KOPT-K1 (cell line): Measurements from ENCODE around the gene ADGRF1.
"Not testable (repeated sequence)": the region's sequence is repeated elsewhere in the genome, so short reads cannot be mapped to it uniquely, and the experiment has no call there.

Experiments used
- H3K27ac ChIP-seq: fragments of 200-600 bp; sonication (generic); 2 replicates; pipeline ENCODE4 v1.5.1; 2016; ENCODE audit warnings: antibody characterized with exemption, mild to moderate bottlenecking, low read depth, low read length; ENCODE audit not compliant: poor library complexity, severe bottlenecking
- H3K36me3 ChIP-seq: fragments of 200-600 bp; sonication (generic); 2 replicates; pipeline ENCODE4 v1.5.1; 2017; ENCODE audit warnings: antibody characterized with exemption, mild to moderate bottlenecking, low read length, moderate library complexity; ENCODE audit not compliant: insufficient read depth
- H3K9me3 ChIP-seq: fragments of 200-600 bp; sonication (generic); 2 replicates; pipeline ENCODE4 v1.5.1; 2017; ENCODE audit warnings: antibody characterized with exemption, low read length, mild to moderate bottlenecking; ENCODE audit not compliant: insufficient read depth, poor library complexity, severe bottlenecking

Gene ADGRF1

DNA sequence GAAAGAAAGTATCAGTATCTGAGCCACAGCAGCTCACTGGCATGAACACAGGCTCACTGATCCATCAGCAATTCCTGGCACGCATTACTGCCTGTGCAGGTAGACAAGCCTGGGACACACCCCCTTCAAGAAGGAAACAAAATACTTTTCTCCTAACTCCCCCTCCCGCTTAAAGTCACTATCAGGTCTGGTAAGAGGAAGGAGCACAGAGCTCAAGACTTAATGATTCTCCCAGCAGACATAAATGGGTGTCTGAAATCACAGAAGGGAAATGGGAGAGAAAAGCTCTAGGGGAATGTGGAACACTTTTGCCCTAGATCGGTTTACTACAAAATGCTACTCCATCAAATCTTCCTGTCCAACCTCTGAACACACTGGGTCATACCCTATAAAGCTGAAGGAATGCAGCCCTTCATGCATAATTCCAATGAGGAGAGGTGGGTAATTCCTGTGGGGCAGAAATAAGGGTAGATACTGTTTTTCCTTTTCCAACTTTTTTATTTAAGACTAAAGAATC lies at the start of gene ADGRF1:
ADGRF1 (minus strand) TSS at position 58 of the 517 bp plus-strand sequence. CDS start 13,271 bp downstream, outside the sequence.
- no peak within 1 kb of the TSS for H3K27ac ChIP-seq
- H3K9me3 ChIP-seq = no peaks in the 10 kb centered on the region
- no peaks in the 10 kb centered on the region for H3K36me3 ChIP-seq

DNA sequence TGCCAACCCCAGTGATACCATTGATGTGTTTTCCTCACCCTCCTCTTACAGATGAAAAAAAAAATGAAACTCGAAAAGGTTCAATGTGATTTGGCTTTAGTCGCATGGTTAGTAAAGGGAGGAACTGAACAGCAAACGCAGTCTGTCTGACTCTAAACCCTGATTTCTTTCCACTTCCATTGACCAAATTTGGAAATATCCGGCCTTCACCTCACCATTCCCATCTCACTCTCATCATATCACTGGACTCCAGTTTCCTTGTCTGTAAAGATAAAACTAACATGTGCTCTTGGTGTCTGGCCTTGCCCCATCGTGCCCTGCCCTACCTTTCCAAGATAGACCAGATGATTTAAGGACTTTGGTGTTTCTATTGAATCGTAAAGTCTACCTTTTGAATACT lies 48.7 kb upstream of the ADGRF1 start:
- no peaks in the 10 kb centered on the region for H3K36me3 ChIP-seq
- no peak overlapping the region for H3K27ac ChIP-seq
- no peaks in the 10 kb centered on the region for H3K9me3 ChIP-seq

DNA sequence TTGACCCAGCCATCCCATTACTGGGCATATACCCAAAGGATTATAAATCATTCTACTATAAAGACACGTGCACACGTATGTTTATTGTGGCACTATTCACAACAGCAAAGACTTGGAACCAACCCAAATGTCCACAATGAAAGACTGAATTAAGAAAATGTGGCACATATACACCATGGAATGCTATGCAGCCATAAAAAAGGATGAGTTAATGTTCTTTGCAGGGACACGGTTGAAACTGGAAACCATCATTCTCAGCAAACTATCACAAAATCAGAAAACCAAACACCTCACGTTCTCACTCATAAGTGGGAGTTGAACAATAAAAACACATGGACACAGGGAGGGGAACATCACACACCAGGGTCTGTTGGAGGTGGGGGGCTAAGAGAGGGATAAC lies 47.3 kb upstream of the ADGRF1 start:
- not testable (repeated sequence) for H3K36me3 ChIP-seq, H3K9me3 ChIP-seq, H3K27ac ChIP-seq

DNA sequence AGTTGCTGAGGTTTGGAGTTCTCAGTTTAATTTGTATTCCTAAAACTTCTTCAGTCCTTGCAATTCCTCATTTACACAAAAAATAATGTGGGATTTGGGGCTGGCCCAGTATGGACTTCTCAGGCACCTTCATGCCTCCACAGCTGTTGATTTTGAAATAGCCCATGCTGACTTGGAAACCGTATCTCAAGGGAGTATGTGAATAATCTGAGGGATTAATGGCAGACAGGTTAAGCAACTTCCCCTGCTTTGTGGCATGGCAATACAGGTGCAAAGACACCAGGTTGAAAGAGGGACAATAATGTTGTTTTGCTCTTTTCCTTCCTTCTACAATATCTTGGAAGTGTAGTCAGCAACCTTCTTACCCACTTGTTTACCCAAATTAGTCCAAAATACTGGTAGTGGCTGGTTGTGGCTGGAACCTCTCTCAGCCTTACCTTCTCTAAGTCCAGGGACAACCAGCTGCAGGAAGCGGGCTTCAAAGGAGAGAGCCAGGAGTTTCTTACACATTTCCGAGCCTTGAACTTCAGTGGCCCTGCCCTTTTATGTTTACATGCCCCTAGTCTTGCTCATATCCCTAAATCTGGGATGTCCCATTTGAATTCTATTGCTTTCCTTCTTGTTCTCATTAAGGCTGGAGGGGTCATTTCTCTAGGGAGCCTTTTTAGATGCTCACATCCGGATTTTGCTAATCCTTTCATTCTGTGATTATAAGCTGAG lies 44.1 kb upstream of the ADGRF1 start:
- no peak overlapping the region for H3K27ac ChIP-seq
- H3K36me3 ChIP-seq = no peaks in the 10 kb centered on the region
- H3K9me3 ChIP-seq = no peaks in the 10 kb centered on the region

DNA sequence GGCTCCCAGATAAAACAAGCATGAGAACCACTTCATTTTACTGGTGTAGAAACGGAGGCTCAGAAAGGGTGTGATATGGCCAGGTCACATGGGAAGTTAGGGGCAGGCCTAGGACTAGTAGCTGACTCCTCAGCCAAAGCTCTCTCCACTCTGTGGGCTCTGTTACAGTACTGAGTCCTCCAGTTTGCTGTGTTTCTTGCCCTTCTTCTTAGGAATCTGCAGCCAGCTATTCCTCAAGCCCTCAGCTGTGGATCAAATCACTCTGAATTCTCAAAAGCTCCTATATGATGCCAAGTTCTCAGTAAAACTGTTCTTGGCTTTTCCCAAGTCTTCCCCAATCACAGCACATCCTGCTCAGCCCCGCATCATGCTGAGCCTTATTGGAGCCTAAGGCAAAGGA lies 42.5 kb upstream of the ADGRF1 start:
- Histone ChIP-seq H3K9me3 (no peaks in the 10 kb centered on the region), H3K27ac (no peak overlapping the region), H3K36me3 (no peaks in the 10 kb centered on the region)

DNA sequence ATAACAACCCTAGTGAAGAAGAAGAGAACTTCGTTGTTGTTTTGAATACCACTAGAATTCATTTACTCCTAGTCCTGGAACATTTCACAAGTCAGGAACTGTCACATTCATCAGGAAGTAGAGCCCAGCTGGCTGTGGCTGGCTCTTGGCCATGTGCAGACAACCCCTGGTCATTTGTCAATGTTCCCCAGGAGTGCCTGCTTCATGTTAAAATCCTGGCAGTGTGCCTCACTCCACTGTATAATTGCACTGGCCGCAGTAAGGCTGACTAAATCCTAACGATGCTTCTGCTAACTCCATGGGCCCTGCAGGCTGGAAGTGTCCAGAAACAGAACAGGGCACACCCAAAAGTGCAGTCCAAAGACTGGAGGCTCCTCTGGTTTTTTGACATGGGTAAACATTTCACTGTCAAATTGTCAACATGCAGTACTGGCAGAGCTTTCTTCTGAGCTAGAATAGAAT lies 41.5 kb upstream of the ADGRF1 start:
- Histone ChIP-seq H3K36me3 (no peaks in the 10 kb centered on the region), H3K27ac (no peak overlapping the region), H3K9me3 (no peaks in the 10 kb centered on the region)

DNA sequence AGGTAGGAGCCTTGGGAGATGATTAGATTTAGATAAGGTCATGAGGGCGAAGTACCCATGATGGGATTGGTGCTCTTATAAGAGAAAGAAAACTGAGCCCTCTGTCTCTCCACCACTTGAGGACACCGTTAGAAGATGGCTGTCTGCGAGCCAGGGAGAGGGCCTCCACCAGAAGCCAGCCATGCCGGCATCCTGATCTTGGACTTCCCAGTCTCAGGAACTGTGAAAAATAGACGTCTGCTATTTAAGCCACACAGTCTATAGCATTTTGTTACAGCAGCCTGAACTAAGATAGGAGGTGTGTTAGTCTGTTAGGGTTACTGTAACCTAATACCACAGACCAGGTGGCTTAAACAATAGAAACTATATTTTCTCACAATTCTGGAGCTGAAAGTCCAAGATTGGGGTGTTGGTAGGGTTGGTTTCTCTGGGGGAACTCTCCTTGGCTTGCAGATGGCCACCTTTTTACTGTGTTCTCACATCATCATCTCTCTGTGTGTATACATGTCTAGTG lies 38.0 kb upstream of the ADGRF1 start:
- Histone ChIP-seq H3K9me3 (no peaks in the 10 kb centered on the region), H3K27ac (no peak overlapping the region), H3K36me3 (no peaks in the 10 kb centered on the region)

DNA sequence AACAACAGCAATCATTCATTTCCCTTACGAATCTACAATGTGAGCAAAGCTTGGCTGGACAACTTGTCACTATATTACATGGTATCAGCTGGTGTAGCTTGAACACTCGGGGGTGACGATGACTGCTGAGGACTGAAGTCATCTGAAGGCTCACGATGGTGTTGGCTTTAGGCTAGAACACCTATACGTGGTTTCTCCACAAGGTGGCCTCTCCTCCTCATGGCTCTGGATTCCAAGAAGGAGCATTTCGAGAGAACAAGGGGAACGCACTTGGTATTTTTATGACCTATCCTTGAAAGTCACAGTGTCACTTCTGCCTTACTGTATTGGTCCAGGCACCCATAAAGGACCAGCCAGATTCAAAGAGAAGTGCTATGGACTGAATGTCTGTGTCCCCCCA lies 37.5 kb upstream of the ADGRF1 start:
- H3K36me3 ChIP-seq = no peaks in the 10 kb centered on the region
- H3K27ac ChIP-seq = no peak overlapping the region
- no peaks in the 10 kb centered on the region for H3K9me3 ChIP-seq

DNA sequence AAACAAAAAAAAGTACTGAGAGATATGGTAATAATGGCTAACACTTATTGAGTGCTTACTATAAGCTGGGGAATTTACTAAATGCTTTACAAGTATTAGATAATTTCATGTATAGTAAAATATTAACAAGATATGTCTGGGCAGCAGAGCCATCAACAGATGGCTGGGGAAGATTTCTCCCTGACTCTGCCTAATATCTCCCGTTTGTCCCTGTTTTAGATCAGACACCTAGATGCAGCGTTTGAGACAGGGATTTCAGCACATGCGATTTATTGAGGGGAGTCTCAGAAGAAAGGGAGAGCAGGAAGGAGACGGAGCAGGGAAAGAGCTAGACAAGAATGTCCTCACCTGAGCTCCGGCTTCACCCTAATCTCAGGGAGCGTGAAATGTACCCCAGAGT lies 36.9 kb upstream of the ADGRF1 start:
- H3K9me3 ChIP-seq = no peaks in the 10 kb centered on the region
- no peak overlapping the region for H3K27ac ChIP-seq
- H3K36me3 ChIP-seq = no peaks in the 10 kb centered on the region

DNA sequence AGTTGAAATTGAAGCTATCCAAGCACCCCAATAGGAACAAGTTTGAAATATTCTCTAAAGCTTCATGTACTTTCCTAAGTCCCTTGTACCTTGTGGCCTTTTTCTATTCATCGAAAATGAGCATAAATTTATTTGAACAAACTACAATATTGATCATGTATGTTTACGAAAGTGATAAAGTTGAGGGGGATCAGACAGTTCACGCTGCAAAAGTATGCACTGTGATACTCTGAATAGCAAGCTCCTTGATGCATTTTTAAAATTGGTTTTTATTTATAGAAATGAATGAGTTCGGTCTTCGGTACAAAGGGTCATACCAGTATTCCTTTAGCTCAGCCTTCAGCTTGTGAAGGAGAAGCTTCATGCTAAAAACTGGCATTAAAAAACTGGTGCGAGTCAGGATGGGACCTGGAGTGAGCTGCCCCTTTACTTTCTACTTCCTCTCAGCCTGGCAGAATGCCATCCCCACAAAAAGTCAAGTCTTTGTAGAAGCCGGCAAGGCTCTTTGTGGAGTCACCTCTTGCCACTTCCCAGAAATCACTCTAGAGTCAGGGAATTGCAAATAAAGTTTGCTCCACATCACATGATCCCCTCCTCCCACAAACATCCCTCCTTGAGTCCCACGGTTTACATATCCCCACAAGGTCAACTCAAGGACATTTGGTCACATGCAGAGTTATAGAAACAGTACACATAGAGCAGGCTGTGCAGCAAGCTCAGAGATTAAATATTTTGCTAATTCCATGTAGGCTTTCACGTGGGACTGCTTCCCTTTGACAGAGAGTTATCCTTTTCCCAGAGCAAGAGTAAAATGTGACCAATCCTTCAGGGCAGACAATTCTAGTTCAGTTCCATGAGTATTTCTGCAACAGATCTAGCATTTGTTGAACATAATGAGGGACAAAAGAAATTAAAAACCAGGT lies 34.6 kb upstream of the ADGRF1 start:
- no peaks in the 10 kb centered on the region for H3K9me3 ChIP-seq
- H3K27ac ChIP-seq = no peak overlapping the region
- no peaks in the 10 kb centered on the region for H3K36me3 ChIP-seq

DNA sequence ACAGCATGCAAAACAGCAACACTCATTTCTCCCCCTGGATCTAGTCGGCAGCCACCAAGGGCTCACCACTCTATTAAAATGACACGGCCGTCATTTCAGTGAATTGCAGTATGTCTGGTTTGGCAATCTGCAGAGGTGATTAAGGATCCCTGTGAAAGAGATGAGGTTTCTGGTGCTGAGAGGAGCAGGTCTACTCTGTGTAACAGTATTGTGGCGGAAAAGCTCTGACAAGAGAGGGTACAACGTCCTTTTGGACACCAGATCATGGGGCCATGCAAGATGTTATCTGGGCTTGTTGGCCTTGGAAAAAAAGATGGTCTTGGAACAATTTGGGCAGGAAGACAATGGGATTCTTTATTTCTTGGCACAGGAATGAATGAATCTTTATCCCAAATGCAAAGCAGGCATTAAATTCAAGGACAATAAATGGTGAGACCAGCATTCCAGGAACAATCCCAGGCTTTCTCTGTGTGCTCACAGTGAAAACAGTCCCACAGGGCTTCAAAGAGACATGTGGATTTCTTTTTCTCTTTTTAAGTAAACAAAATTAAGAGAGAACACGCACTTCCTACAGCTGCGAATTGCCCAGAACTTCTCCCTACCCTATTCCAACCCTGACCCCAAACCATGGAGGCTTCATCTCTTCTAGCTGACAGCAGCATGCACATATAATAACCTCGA lies 33.7 kb upstream of the ADGRF1 start:
- Histone ChIP-seq H3K27ac (no peak overlapping the region), H3K36me3 (no peaks in the 10 kb centered on the region), H3K9me3 (no peaks in the 10 kb centered on the region)

DNA sequence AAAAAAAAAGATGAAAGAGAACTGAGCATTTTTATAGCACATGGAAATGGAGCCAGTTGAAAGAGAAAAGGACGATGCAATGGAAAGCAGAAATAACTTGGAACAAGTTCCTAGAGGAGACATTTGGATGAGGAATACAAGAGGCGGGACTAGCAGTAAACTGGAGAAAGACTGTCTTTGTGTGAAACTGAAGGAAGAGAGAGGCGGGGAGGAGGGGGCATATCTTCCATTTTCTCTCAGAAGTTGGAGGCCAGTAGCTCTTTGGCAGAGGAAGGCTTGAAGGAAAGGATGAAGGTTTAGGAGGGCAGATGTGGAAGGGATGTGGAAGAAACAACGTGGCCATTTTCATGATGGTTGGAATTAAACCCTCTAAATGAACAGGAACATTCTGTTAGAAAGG lies 33.0 kb upstream of the ADGRF1 start:
- no peaks in the 10 kb centered on the region for H3K36me3 ChIP-seq
- no peaks in the 10 kb centered on the region for H3K9me3 ChIP-seq
- no peak overlapping the region for H3K27ac ChIP-seq

DNA sequence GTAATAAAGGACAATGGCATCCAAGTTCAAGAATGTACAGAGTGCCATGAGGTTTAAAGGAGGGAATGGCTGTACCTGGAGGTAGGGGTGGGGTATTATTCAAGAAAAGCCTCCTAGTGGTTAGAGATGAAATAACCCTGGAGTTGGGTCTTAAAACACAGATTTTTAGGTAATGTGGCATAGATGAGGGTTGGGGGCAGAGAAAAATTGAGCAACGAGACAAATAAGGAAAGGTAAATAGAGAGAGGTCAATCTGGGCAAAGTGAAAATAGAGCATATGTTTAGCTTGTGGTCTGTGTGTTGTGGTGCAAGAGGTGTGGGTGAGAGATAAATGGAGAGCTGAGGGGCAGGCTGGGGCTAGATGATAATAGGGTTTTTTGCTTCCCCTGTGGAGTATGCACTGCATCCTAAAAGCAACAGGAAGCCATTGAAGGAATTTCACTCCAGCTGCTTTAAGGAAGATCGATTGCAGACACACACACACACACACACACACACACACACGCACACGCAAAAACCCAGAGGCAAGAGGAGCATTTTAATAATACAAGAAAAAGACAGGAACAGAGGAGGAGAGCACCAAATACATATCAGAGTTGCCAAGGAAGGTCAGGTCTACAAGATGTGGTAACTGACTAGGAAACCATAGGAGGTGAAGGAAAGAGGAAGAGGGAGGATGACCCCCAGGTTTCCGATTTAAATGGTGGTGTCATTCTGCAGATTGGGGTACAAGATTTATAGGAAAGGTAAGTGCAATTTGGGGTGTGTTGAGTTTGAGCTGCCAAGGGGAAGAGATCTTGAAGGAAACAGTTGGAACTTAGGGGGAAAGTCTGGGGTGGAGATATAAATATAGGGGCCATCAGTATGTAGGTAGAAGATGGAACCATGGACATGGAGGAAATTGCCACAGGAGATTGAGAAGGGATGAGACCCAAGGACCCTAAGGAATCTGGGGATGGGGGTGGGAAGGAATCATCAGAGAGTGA lies 31.3 kb upstream of the ADGRF1 start:
- H3K36me3 ChIP-seq = no peaks in the 10 kb centered on the region
- H3K9me3 ChIP-seq = no peaks in the 10 kb centered on the region
- H3K27ac ChIP-seq = no peak overlapping the region

DNA sequence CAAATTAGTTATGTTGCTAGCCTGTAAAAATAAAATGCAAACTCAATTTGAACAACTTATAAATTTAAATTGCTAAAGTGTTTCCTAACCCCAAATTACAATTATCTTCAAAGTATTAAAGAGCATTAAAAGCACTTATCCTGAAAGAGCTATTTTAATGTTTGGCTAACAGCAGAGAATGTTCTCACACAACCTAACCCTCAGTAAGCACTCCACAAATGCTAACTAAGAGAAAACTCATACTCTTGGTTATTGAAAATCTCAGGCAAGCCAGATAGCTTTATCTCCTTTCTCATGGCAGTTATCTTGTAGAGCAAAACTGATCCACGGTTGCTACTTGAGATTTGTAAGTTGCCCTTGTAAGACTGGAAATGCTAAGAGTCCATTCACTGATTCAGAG lies 30.5 kb upstream of the ADGRF1 start:
- no peaks in the 10 kb centered on the region for H3K36me3 ChIP-seq
- no peaks in the 10 kb centered on the region for H3K9me3 ChIP-seq
- no peak overlapping the region for H3K27ac ChIP-seq
